Endothelial cell of umbilical vein (primary cell): Measurements from ENCODE around the gene ZNF534.

ENCODE experiments used
- EZH2 ChIP-seq: IDR thresholded peaks from 2 replicates; pipeline ENCODE4 v1.6.1; 2012; ENCODE audit warnings: borderline replicate concordance, low read depth, mild to moderate bottlenecking, moderate library complexity, low read length, inconsistent platforms; ENCODE audit not compliant: severe bottlenecking
- GATA2 ChIP-seq: IDR thresholded peaks from 2 replicates; pipeline ENCODE4 v1.7.0; 2011; ENCODE audit warnings: low read depth, mild to moderate bottlenecking, moderate library complexity, mixed read lengths, low read length; ENCODE audit not compliant: insufficient read length, insufficient read depth
- JUN ChIP-seq: IDR thresholded peaks from 2 replicates; pipeline ENCODE4 v1.6.1; 2011; ENCODE audit warnings: borderline replicate concordance, low read depth; ENCODE audit not compliant: insufficient read length, insufficient read depth
- MYC ChIP-seq: IDR thresholded peaks from one replicate; pipeline ENCODE4 v1.6.1; 2011; ENCODE audit warnings: mild to moderate bottlenecking, low read depth, low read length
- POLR2A ChIP-seq: IDR thresholded peaks from 2 replicates; pipeline ENCODE4 v1.6.1; 2012; ENCODE audit warnings: low read depth, mild to moderate bottlenecking, control low read depth, low read length
- POLR2AphosphoS5 ChIP-seq: IDR thresholded peaks from 2 replicates; pipeline ENCODE4 v1.6.1; 2012; ENCODE audit warnings: low read depth, mild to moderate bottlenecking, control low read depth, low read length, moderate library complexity; ENCODE audit not compliant: insufficient read depth
- TF ChIP-seq, protein P1 (sequence below), 2 donors: IDR thresholded peaks; 1 replicate in 1 of 2; 2 replicates in 1 of 2; pipeline ENCODE4 v1.5.1; 2011; ENCODE audit warnings: low read length in 2 of 2, mild to moderate bottlenecking in 2 of 2, moderate library complexity in 2 of 2, control low read depth in 1 of 2, inconsistent platforms in 1 of 2, low read depth in 1 of 2; ENCODE audit not compliant: insufficient read depth in 1 of 2; ENCODE audit errors: extremely low read depth in 1 of 2
- TF ChIP-seq, protein P2 (sequence below): IDR thresholded peaks from 2 replicates; pipeline ENCODE4 v1.6.1; 2011; ENCODE audit not compliant: insufficient read depth, insufficient read length

DNA sequence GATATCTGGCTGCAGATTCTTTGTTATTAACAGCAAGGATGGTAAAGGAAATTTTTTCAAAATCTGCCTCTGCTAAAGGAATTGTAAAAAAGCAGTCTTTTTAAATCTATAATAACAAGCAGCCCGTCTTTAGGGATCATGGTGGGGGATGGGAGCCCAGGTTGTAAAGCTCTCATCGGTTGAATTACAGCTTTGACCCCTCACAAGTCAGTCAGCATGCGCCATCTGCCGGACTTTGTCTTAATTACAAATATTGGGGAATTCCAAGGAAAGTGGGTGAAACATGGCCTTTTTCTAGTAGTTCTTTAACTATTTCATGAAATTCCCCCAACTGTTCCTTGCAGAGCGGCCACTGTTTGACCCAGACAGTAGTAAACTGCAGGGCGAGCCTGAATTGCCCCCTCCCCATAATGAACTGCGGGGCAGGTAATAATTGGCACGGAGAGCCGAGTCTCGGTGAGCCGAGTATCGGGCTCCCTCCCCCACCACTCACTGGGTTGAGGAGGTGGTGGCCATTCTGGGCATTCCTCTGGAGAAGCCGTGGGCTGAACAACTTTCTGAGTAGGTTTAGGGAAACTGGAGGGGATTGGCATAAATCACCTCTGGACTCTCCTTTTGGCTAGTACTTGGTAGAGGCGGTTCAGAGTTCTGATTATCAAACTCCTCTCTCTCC lies 36.0 kb downstream of the ZNF534 start:
- TF ChIP-seq, protein P1, sequence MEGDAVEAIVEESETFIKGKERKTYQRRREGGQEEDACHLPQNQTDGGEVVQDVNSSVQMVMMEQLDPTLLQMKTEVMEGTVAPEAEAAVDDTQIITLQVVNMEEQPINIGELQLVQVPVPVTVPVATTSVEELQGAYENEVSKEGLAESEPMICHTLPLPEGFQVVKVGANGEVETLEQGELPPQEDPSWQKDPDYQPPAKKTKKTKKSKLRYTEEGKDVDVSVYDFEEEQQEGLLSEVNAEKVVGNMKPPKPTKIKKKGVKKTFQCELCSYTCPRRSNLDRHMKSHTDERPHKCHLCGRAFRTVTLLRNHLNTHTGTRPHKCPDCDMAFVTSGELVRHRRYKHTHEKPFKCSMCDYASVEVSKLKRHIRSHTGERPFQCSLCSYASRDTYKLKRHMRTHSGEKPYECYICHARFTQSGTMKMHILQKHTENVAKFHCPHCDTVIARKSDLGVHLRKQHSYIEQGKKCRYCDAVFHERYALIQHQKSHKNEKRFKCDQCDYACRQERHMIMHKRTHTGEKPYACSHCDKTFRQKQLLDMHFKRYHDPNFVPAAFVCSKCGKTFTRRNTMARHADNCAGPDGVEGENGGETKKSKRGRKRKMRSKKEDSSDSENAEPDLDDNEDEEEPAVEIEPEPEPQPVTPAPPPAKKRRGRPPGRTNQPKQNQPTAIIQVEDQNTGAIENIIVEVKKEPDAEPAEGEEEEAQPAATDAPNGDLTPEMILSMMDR (IDR thresholded peaks at IDR 0.05; ENCODE audit: extremely low read depth in 1 of 2, insufficient read depth in 1 of 2, low read depth in 1 of 2, low read length in 2 of 2) = no peak
- TF ChIP-seq POLR2A (no peak), EZH2 (no peak), POLR2AphosphoS5 (no peak), MYC (no peak), GATA2 (no peak), JUN (no peak)
- TF ChIP-seq, protein P2, sequence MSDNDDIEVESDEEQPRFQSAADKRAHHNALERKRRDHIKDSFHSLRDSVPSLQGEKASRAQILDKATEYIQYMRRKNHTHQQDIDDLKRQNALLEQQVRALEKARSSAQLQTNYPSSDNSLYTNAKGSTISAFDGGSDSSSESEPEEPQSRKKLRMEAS = no peak
